ENCODE data around the gene CDC123.

DNA sequence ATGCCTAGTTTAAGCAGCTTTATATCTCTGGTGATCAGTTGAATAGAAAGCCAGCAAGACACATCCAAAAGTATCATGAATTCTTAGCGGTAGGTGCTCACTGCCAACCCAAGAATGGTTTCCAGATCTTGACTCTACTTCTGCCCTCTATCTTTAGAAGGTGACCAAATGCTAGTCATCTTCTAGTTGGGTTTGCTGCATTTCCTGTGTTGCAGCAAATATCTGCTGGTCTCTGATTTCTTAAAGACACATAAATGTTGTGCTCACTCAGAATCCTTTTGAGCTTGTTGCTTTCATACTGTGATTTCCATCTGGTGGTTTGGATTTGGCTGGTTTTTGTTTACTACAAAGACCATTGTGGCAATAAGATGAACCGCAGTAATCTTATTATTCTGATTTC, 2.2 kb downstream of the CDC123 start:
- TF ChIP-seq, protein P1, sequence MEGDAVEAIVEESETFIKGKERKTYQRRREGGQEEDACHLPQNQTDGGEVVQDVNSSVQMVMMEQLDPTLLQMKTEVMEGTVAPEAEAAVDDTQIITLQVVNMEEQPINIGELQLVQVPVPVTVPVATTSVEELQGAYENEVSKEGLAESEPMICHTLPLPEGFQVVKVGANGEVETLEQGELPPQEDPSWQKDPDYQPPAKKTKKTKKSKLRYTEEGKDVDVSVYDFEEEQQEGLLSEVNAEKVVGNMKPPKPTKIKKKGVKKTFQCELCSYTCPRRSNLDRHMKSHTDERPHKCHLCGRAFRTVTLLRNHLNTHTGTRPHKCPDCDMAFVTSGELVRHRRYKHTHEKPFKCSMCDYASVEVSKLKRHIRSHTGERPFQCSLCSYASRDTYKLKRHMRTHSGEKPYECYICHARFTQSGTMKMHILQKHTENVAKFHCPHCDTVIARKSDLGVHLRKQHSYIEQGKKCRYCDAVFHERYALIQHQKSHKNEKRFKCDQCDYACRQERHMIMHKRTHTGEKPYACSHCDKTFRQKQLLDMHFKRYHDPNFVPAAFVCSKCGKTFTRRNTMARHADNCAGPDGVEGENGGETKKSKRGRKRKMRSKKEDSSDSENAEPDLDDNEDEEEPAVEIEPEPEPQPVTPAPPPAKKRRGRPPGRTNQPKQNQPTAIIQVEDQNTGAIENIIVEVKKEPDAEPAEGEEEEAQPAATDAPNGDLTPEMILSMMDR (IDR thresholded peaks at IDR 0.05), result no peak
- TF ChIP-seq EP300 (IDR thresholded peaks at IDR 0.05) (no peak), POLR2A (IDR thresholded peaks at IDR 0.05) (no peak), POLR2AphosphoS5 (IDR thresholded peaks at IDR 0.05) (no peak)

Measured in sigmoid colon (tissue), 4 donors.